Left ventricle myocardium inferior (tissue), 1 donor: Measurements from ENCODE around the gene MMD. TPM values are rescaled to one million over a fixed set of nuclear protein-coding genes. Genes with fewer than 3 reads are reported as not detected.
A peak's percentile ranks its signal among the peaks of the same experiment; 100 is the strongest.
"Not testable (repeated sequence)": the region's sequence is repeated elsewhere in the genome, so short reads cannot be mapped to it uniquely, and the experiment has no call there.

ENCODE experiments used
- DNase-seq: peaks from one replicate; pipeline ENCODE4 v3.0.0-alpha.2; 2020
- H3K27ac ChIP-seq: fragments of 200-600 bp; replicated peaks from 2 replicates; pipeline ENCODE4 v1.8.0; 2021
- H3K27me3 ChIP-seq: fragments of 200-600 bp; 2 replicates; pipeline ENCODE4 v1.8.0; 2021; ENCODE audit warnings: low read depth
- H3K36me3 ChIP-seq: fragments of 200-600 bp; 2 replicates; pipeline ENCODE4 v1.8.0; 2021
- H3K4me1 ChIP-seq: fragments of 200-600 bp; 2 replicates; pipeline ENCODE4 v1.8.0; 2021
- H3K4me3 ChIP-seq: fragments of 200-600 bp; 2 replicates; pipeline ENCODE4 v1.8.0; 2021; ENCODE audit warnings: mild to moderate bottlenecking, moderate library complexity
- H3K9me3 ChIP-seq: fragments of 200-600 bp; replicated peaks from 2 replicates; pipeline ENCODE4 v1.8.0; 2021
- intact Hi-C: fragments of 100-400 bp; cut with micrococcal nuclease; formaldehyde crosslinking; loops from one replicate; pipeline ENCODE4 v1.11.0; 2022
- total RNA-seq: library from RNA; stranded (reverse); fragmentation: NEBNext Ultra II Directional; extraction: Animal tissue kit (Norgen Biotek cat#: 25700); gene quantifications from one replicate; pipeline ENCODE4 v1.2.1, GENCODE V29; 2021
- TF ChIP-seq, protein P1 (sequence below): fragments of 200-600 bp; IDR thresholded peaks from 2 replicates; pipeline ENCODE4 v1.8.0; 2021; ENCODE audit warnings: antibody characterized with exemption, mild to moderate bottlenecking, borderline replicate concordance
- donor health status: DM: no; HTN: yes; CAD: no; lungs with severe emphysema.

Gene MMD
- total RNA-seq, 1 donor from 2014 or later, result 9.5 TPM

DNA sequence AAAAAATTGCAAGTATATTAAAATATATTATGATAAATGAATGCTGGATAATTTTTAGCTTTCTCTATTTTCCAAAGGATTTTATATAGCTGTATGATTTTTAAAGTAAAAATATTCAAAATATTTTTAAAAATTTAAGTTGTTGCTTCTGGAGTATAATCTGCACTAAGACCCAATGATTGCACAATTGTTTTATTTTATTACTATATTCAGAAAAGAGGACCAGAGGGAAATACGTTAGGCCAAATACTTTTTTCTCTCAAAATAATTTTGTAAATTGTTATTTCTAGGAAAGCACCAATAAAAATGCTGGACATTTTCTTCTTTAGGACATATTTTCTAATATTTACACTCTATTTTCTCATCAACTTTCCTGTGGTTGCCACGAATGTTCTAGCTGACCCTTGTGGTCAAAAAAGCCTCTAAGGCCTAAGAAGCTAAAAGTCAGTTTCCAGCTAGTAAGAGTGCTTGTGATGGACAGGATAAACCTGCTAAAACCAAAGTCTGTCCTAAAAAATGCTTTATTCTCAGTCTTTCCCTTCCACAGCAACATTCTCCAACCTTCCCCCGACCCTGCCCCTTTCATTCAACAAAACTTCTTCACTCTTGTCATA is 31.2 kb downstream of the MMD start:
- Histone ChIP-seq H3K4me1 (peaks cover 20% of the 10 kb centered on the region), H3K9me3 (no peaks in the 10 kb centered on the region), H3K36me3 (peaks cover 17% of the 10 kb centered on the region), H3K4me3 (no peak overlapping the region), H3K27me3 (no peaks in the 10 kb centered on the region), H3K27ac (no peak overlapping the region)
- intact Hi-C loops, result no loop called here
- TF ChIP-seq, protein P1, sequence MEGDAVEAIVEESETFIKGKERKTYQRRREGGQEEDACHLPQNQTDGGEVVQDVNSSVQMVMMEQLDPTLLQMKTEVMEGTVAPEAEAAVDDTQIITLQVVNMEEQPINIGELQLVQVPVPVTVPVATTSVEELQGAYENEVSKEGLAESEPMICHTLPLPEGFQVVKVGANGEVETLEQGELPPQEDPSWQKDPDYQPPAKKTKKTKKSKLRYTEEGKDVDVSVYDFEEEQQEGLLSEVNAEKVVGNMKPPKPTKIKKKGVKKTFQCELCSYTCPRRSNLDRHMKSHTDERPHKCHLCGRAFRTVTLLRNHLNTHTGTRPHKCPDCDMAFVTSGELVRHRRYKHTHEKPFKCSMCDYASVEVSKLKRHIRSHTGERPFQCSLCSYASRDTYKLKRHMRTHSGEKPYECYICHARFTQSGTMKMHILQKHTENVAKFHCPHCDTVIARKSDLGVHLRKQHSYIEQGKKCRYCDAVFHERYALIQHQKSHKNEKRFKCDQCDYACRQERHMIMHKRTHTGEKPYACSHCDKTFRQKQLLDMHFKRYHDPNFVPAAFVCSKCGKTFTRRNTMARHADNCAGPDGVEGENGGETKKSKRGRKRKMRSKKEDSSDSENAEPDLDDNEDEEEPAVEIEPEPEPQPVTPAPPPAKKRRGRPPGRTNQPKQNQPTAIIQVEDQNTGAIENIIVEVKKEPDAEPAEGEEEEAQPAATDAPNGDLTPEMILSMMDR, result no peak
- no peak for DNase-seq

DNA sequence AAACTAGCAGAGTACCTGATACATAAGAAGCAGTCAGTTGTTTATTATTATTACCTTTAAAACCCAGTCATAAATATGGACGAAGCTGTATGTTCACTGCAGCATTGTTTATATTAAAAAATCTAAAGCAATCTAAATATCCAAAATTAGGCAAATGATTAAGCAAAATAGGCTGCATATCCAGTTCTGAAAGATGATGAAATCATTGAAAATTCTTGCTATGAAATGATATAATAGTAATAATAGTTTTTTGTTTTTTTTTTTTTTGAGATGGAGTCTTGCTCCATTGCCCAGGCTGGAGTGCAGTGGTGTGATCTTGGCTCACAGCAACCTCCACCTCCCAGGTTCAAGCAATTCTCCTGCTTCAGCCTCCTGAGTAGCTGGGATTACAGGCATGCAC is 31.9 kb downstream of the MMD start:
- Histone ChIP-seq H3K4me1 (peaks cover 13% of the 10 kb centered on the region), H3K36me3 (peaks cover 17% of the 10 kb centered on the region)
- H3K9me3 ChIP-seq, H3K4me3 ChIP-seq, H3K27ac ChIP-seq, DNase-seq, intact Hi-C loops, H3K27me3 ChIP-seq: not testable (repeated sequence)

DNA sequence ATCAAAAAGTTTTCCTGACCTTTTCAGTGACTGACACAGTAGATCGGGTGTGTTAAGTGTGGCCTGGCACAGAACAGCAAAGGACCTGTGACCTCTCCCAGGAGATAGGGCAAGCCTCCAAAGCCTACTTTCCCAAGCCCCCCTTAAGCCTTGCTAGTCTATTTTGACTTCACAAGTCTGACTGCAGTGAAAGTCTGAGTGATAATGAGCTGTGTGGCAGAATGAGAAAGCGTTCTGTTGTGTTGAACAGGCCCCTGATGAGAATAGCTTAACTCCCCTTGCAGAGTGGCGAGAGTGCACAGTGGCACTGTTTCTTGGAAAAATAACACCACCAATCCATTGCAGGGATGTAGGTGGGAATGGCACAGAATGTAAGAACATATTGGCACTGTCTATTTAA is 32.8 kb downstream of the MMD start:
- H3K4me1 ChIP-seq, result peaks cover 13% of the 10 kb centered on the region
- H3K36me3 ChIP-seq, result peaks cover 12% of the 10 kb centered on the region
- DNase-seq, result no peak
- intact Hi-C loops, result no loop called here
- H3K4me3 ChIP-seq, result no peak overlapping the region
- no peak overlapping the region for H3K27ac ChIP-seq
- H3K27me3 ChIP-seq, result no peaks in the 10 kb centered on the region
- H3K9me3 ChIP-seq, result no peaks in the 10 kb centered on the region
- TF ChIP-seq, protein P1, result no peak

DNA sequence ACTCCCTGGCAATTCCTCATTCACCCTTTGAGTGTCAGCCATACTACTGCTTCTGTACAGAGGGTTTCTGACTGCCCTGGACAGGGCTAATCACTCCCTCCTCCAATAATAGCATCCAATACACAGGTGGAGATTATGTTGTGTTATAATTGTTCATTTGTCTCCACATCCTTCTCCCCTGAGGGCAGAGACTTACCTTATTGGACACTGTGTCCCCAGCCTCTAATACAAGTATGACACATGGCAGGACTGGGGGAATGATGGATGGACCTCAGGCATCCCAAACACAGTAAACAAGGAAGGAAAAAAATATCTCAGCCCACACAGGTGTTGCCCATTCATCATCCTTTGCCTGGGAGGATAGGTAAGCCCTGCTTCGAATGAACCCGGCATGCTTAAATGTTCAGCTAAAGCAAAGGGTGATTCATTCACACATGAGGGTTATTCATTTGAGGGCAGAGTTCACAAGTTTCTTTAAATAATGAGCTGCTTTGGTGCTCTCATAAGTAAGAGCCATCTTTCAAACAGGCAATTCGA is 34.8 kb downstream of the MMD start:
- intact Hi-C loops, result no loop called here
- Histone ChIP-seq H3K27ac (no peak overlapping the region), H3K27me3 (no peaks in the 10 kb centered on the region), H3K4me1 (peaks cover 16% of the 10 kb centered on the region), H3K4me3 (no peak overlapping the region), H3K36me3 (no peaks in the 10 kb centered on the region), H3K9me3 (no peaks in the 10 kb centered on the region)
- DNase-seq, result no peak
- TF ChIP-seq, protein P1, result no peak

DNA sequence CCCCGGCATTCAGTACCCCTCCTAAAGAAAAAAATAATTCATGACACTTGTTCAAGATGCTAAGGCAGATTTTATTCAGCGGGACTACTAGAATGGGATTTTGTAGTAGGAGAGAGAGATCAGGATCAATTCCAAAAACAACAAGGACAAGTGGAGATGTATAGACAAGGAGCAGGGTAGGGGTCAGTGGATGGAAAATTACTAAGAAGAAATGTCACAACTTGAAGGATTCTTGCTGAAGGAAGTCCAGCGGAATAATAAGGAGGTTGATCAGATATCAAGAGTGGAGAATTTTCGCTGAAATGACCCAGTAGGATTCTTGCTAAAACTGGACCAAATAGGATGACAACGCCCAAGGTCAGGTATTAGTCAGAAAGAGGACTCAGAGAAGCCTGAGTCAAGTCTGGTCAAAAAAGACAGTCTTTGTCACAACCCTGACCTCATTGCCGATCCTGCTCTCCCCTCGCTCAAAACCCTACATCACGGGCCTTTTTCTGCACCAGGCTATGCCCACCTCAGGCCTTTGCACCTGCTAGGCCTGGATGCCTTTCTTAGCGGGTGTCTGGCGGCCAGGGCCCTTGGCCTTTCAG is 36.9 kb downstream of the MMD start:
- Histone ChIP-seq H3K4me1 (peaks cover 16% of the 10 kb centered on the region), H3K27ac (peak overlapping the region; percentile 30), H3K27me3 (no peaks in the 10 kb centered on the region), H3K9me3 (no peaks in the 10 kb centered on the region), H3K36me3 (no peaks in the 10 kb centered on the region), H3K4me3 (no peak overlapping the region)
- DNase-seq, result no peak
- TF ChIP-seq, protein P1, result no peak
- intact Hi-C loops, result no loop called here
